Measurements from ENCODE around the gene MOGAT3.
A peak's percentile ranks its signal among the peaks of the same experiment; 100 is the strongest.

The MOGAT3 gene

GRCh38 chr7:101233907-101234547 is 33.2 kb upstream of the MOGAT3 start:
- DNase-seq (ENCODE audit: low spot score) (no peak), FAIRE-seq (no peak)

GRCh38 chr7:101232141-101232850 is 31.5 kb upstream of the MOGAT3 start:
- DNase-seq (ENCODE audit: low spot score) = no peak
- no peak for FAIRE-seq

GRCh38 chr7:101231644-101232043 is 30.8 kb upstream of the MOGAT3 start:
- FAIRE-seq = no peak
- DNase-seq (ENCODE audit: low spot score) = no peak

- no peak for FAIRE-seq
- no peak for DNase-seq (ENCODE audit: low spot score)
These were observed 25.9 kb upstream of the MOGAT3 start for GRCh38 chr7:101226721-101227120.

- no peak for DNase-seq (ENCODE audit: low spot score)
- no peak for FAIRE-seq
These were observed 24.8 kb upstream of the MOGAT3 start for GRCh38 chr7:101225650-101226049.

GRCh38 chr7:101223528-101223927 is 22.7 kb upstream of the MOGAT3 start:
- DNase-seq (ENCODE audit: low spot score) (no peak), FAIRE-seq (no peak)

GRCh38 chr7:101222275-101222830 is 21.5 kb upstream of the MOGAT3 start:
- FAIRE-seq (no peak), DNase-seq (ENCODE audit: low spot score) (no peak)

- DNase-seq (ENCODE audit: low spot score) (no peak), FAIRE-seq (no peak)
These were observed 19.5 kb upstream of the MOGAT3 start for GRCh38 chr7:101220295-101220694.

GRCh38 chr7:101218236-101219125 is 17.6 kb upstream of the MOGAT3 start:
- DNase-seq (ENCODE audit: low spot score) (no peak), FAIRE-seq (no peak)

GRCh38 chr7:101217388-101218235 is 16.8 kb upstream of the MOGAT3 start, which contains the start of the genes PLOD3 and ZNHIT1:
Gene PLOD3 (minus strand): TSS chr7:101217581. CDS start chr7:101217274, 307 bp downstream.
Gene ZNHIT1 (plus strand): TSS chr7:101218165. CDS start chr7:101218196, 31 bp downstream.
- FAIRE-seq = peak; percentile 92
- DNase-seq (ENCODE audit: low spot score) = peak; percentile 99

- FAIRE-seq (no peak), DNase-seq (ENCODE audit: low spot score) (peak; percentile 14)
These were observed 16.1 kb upstream of the MOGAT3 start for GRCh38 chr7:101216860-101217387.

- no peak for FAIRE-seq
These were observed 15.4 kb upstream of the MOGAT3 start for GRCh38 chr7:101216001-101216859.

GRCh38 chr7:101212014-101212413 is 11.2 kb upstream of the MOGAT3 start:
- DNase-seq (ENCODE audit: low spot score) (no peak), FAIRE-seq (no peak)

More at GRCh38 chr7:101216001-101216859, 15.4 kb upstream of the MOGAT3 start:
- no peak for DNase-seq (ENCODE audit: low spot score)

GRCh38 chr7:101211501-101211900 is 10.7 kb upstream of the MOGAT3 start:
- FAIRE-seq (no peak), DNase-seq (ENCODE audit: low spot score) (no peak)

GRCh38 chr7:101210143-101210542 is 9.3 kb upstream of the MOGAT3 start:
- FAIRE-seq = no peak

GRCh38 chr7:101208794-101209193 is 8.0 kb upstream of the MOGAT3 start:
- FAIRE-seq = no peak
- DNase-seq (ENCODE audit: low spot score) = no peak

More at GRCh38 chr7:101210143-101210542, 9.3 kb upstream of the MOGAT3 start:
- DNase-seq (ENCODE audit: low spot score) = no peak

- DNase-seq (ENCODE audit: low spot score) = no peak
- FAIRE-seq = no peak
These were observed 6.6 kb upstream of the MOGAT3 start for GRCh38 chr7:101207459-101207858.

GRCh38 chr7:101206665-101207042 is 5.8 kb upstream of the MOGAT3 start:
- FAIRE-seq (no peak), DNase-seq (ENCODE audit: low spot score) (no peak)

- FAIRE-seq (no peak), DNase-seq (ENCODE audit: low spot score) (no peak)
These were observed 5.2 kb upstream of the MOGAT3 start for GRCh38 chr7:101205901-101206664.

All from RCC 7860 (cell line).